T-helper 2 cell treated with Interferon-gamma antibody and Interleukin-4, amounts not matched to agents 5 μg/mL and 100 μg/mL, for 36 hours (primary cell): Measurements from ENCODE around the gene SCAMP4.

Experiments used
- DNase-seq: peaks from one replicate; pipeline ENCODE4 v3.0.0; 2021; ENCODE audit warnings: low spot score
- H3K27ac Mint-ChIP-seq: one replicate; pipeline ENCODE4 v1.8.0; 2021; ENCODE audit warnings: mild to moderate bottlenecking, mixed read lengths
- H3K27me3 Mint-ChIP-seq: one replicate; pipeline ENCODE4 v1.8.0; 2021; ENCODE audit warnings: low read depth, mixed read lengths
- H3K36me3 Mint-ChIP-seq: one replicate; pipeline ENCODE4 v1.8.0; 2021; ENCODE audit warnings: low read depth, mixed read lengths
- H3K4me1 Mint-ChIP-seq: one replicate; pipeline ENCODE4 v1.8.0; 2021; ENCODE audit warnings: low read depth, mixed read lengths
- H3K4me3 Mint-ChIP-seq: one replicate; pipeline ENCODE4 v1.8.0; 2022; ENCODE audit warnings: mild to moderate bottlenecking, moderate library complexity, mixed read lengths
- H3K9me3 Mint-ChIP-seq: one replicate; pipeline ENCODE4 v1.8.0; 2021; ENCODE audit warnings: mixed read lengths

SCAMP4 gene

GRCh38 chr19:1905110-1905862, at the start of gene SCAMP4, which contains the start of gene ADAT3:
Gene SCAMP4, plus strand, starts transcription at chr19:1905399. Its CDS starts 9,621 bp downstream, at chr19:1915020.
Gene ADAT3, plus strand, starts transcription at chr19:1905399. Its CDS starts 6,649 bp downstream, at chr19:1912048.
- Mint-ChIP-seq H3K4me3 (peak within 1 kb of the TSS; percentile 89), H3K36me3 (peaks cover 3% of the 10 kb centered on the region), H3K27me3 (no peaks in the 10 kb centered on the region), H3K27ac (peak within 1 kb of the TSS; percentile 86), H3K9me3 (no peaks in the 10 kb centered on the region), H3K4me1 (peaks cover 27% of the 10 kb centered on the region)
- peak; percentile 99 for DNase-seq

- peaks cover 7% of the 10 kb centered on the region for H3K36me3 Mint-ChIP-seq
- H3K9me3 Mint-ChIP-seq: no peaks in the 10 kb centered on the region
- H3K4me3 Mint-ChIP-seq: peak overlapping the region; percentile 84
- peak; percentile 45 for DNase-seq
- H3K4me1 Mint-ChIP-seq: peaks cover 20% of the 10 kb centered on the region
- peak overlapping the region; percentile 92 for H3K27ac Mint-ChIP-seq
- no peaks in the 10 kb centered on the region for H3K27me3 Mint-ChIP-seq
These were observed 49.4 kb upstream of the SCAMP4 start for GRCh38 chr19:1855828-1856255.

- Mint-ChIP-seq H3K4me1 (peaks cover 21% of the 10 kb centered on the region), H3K4me3 (peak overlapping the region; percentile 84), H3K36me3 (peaks cover 6% of the 10 kb centered on the region), H3K9me3 (no peaks in the 10 kb centered on the region), H3K27me3 (no peaks in the 10 kb centered on the region), H3K27ac (peak overlapping the region; percentile 92)
- DNase-seq: no peak
These were observed 48.9 kb upstream of the SCAMP4 start for GRCh38 chr19:1856345-1856697.

DNA sequence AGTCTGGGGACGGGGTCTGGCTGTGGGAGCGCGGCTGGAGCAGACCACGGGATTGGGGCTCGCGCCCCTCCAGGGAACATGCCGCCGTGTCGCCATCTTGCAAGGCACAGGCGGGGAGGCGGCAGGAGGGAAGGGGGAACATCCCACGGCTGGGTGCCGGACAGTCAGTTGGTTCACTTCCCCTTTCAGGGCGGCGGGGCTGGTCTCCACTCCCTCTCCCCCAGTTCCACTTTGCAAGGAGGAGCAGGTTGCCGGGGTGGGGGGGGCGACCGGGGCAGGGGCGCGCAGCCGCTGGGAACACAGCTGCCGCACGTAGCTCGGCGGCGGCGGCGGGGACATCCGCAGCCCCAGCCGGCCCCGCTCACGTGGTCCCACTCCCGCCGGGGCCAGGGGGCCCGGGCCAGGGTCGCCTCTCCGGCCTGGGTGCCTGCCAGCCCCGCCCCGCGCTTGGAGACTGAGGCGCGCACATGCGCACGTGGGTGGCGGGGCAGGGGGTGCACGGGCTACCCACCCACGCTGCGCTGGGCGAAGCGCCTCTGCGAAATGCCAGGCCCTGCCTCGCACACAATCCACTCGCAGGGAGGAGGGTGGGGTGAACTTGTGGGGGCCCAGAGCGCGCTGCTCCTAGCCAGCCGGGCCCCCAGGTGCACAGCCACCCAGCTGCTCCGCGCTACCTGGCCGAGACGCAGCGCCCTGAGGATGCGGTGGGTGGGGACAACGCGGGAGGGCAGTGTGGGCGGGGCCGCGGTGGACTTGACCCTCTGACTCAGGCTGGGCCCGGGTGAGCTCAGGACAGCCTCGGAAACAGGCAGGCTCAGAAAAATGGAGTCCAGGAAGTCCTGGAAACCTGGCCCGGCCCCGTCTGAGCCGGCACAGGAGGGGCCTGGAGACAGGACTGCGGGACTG, 48.2 kb upstream of the SCAMP4 start:
- H3K27ac Mint-ChIP-seq: peak overlapping the region; percentile 92
- H3K27me3 Mint-ChIP-seq: no peaks in the 10 kb centered on the region
- H3K4me3 Mint-ChIP-seq: peak overlapping the region; percentile 84
- peaks cover 6% of the 10 kb centered on the region for H3K36me3 Mint-ChIP-seq
- peak; percentile 67 for DNase-seq
- peaks cover 25% of the 10 kb centered on the region for H3K4me1 Mint-ChIP-seq
- H3K9me3 Mint-ChIP-seq: no peaks in the 10 kb centered on the region

DNA sequence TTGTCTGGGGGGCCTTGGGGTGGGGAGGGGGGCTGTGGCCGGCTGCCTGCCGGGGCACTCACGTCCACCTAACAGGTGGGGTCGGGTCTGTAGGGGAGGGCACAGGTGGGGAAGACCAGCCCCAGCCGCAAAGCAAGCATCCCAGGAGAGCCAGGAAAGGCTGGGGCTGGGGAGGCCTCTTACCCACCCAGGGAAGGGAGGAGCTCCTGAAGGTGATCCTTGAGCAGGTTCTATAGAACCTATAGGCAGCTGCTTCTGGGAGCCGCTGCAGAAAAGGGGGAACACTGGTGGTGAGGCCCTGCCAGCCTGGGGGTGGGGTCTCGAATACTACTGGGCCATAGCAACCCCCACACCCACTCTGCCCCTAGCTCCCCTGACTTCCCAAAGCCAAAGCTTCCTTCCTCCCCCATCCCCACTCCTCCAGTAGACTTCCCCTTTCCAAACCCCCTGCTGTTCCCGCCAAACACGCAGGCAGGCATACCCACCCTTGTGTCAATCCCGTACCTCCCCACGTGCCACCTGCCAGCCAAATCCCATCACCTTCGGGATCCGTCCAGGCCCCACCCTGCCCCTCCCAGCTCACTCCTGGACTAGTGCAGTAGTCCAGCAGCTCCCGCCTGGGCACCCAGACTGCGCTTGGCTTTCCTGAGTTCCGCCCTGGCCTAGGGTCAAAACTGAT, 47.4 kb upstream of the SCAMP4 start:
- H3K4me3 Mint-ChIP-seq: peak overlapping the region; percentile 40
- DNase-seq: no peak
- H3K27ac Mint-ChIP-seq: peak overlapping the region; percentile 65
- H3K4me1 Mint-ChIP-seq: peaks cover 25% of the 10 kb centered on the region
- peaks cover 6% of the 10 kb centered on the region for H3K36me3 Mint-ChIP-seq
- H3K27me3 Mint-ChIP-seq: no peaks in the 10 kb centered on the region
- no peaks in the 10 kb centered on the region for H3K9me3 Mint-ChIP-seq

- H3K27ac Mint-ChIP-seq: peak overlapping the region; percentile 63
- no peaks in the 10 kb centered on the region for H3K9me3 Mint-ChIP-seq
- no peak for DNase-seq
- H3K4me3 Mint-ChIP-seq: peak overlapping the region; percentile 12
- peaks cover 18% of the 10 kb centered on the region for H3K4me1 Mint-ChIP-seq
- no peaks in the 10 kb centered on the region for H3K27me3 Mint-ChIP-seq
- H3K36me3 Mint-ChIP-seq: peaks cover 2% of the 10 kb centered on the region
These were observed 46.7 kb upstream of the SCAMP4 start for GRCh38 chr19:1858412-1859081.

GRCh38 chr19:1859331-1859781, 45.8 kb upstream of the SCAMP4 start:
- Mint-ChIP-seq H3K27me3 (no peaks in the 10 kb centered on the region), H3K4me1 (peaks cover 18% of the 10 kb centered on the region), H3K27ac (peak overlapping the region; percentile 72), H3K4me3 (peak overlapping the region; percentile 43), H3K36me3 (peaks cover 2% of the 10 kb centered on the region), H3K9me3 (no peaks in the 10 kb centered on the region)
- no peak for DNase-seq

- Mint-ChIP-seq H3K27me3 (no peaks in the 10 kb centered on the region), H3K27ac (no peak overlapping the region), H3K9me3 (no peaks in the 10 kb centered on the region), H3K4me1 (peaks cover 11% of the 10 kb centered on the region), H3K36me3 (peaks cover 2% of the 10 kb centered on the region), H3K4me3 (no peak overlapping the region)
- DNase-seq: no peak
These were observed 45.0 kb upstream of the SCAMP4 start for GRCh38 chr19:1860042-1860775.

GRCh38 chr19:1860821-1861598, 44.2 kb upstream of the SCAMP4 start:
- no peaks in the 10 kb centered on the region for H3K27me3 Mint-ChIP-seq
- H3K4me1 Mint-ChIP-seq: peaks cover 11% of the 10 kb centered on the region
- H3K4me3 Mint-ChIP-seq: peak overlapping the region; percentile 96
- H3K9me3 Mint-ChIP-seq: no peaks in the 10 kb centered on the region
- H3K36me3 Mint-ChIP-seq: peaks cover 2% of the 10 kb centered on the region
- no peak overlapping the region for H3K27ac Mint-ChIP-seq
- DNase-seq: no peak

GRCh38 chr19:1861599-1862031, 43.6 kb upstream of the SCAMP4 start:
- peak overlapping the region; percentile 68 for H3K27ac Mint-ChIP-seq
- H3K9me3 Mint-ChIP-seq: no peaks in the 10 kb centered on the region
- H3K27me3 Mint-ChIP-seq: no peaks in the 10 kb centered on the region
- H3K4me3 Mint-ChIP-seq: peak overlapping the region; percentile 96
- H3K36me3 Mint-ChIP-seq: peaks cover 2% of the 10 kb centered on the region
- no peak for DNase-seq
- H3K4me1 Mint-ChIP-seq: peaks cover 8% of the 10 kb centered on the region

- DNase-seq: no peak
- Mint-ChIP-seq H3K4me3 (peak overlapping the region; percentile 96), H3K4me1 (peaks cover 8% of the 10 kb centered on the region), H3K36me3 (peaks cover 3% of the 10 kb centered on the region), H3K27me3 (no peaks in the 10 kb centered on the region), H3K27ac (peak overlapping the region; percentile 95), H3K9me3 (no peaks in the 10 kb centered on the region)
These were observed 43.2 kb upstream of the SCAMP4 start for GRCh38 chr19:1862068-1862423.
